ENCODE measurements around the gene NAGPA. TPM values are rescaled to one million over a fixed set of nuclear protein-coding genes. Genes with fewer than 3 reads are reported as not detected.

The NAGPA gene
- polyA plus RNA-seq, 1 of the 3 experiments (the other 2 are of a cell fraction): 16.5 TPM

DNA sequence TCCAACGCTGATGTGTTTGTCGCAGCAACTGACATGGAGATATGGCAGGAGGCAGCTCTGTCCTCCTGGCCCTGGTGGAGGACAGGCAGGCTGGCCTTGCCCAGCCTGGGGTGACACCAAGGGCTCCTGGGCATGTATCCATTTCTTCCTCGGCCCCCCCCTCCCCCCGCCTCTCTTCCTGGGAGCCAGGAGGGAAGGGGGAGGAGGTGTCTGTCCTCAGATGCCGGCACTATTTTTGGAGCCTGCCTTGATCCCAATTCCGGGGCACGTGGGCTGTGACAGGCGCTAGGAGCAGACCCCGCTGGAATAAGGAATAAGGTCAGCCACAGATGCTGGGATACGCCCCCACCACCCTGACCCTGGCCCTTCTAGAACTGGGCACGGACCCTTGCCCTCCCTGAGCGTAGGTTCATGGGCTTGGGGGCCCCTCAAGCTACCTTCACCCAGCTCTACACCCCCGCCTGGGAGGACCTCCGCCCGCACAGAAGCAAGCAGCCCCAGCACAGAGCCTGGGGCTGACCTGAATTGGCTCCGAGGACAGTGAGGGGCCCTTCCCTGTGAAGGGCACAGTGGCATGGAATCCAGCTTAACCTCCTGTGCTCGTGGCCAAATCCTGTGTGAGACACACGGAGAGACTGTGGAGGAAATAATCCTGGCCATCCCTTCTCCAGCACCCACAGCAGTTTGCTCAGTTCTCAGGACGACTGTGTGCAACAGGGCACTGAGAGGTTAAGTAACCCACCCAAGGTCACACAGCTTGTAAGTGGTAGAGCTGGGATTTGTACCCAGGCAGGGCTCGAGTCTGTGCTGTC, 51.5 kb downstream of the NAGPA start:
- ChIA-PET POLR2A (no interaction called here), CTCF (no interaction called here)
- Histone ChIP-seq H3K9ac (no peak overlapping the region), H4K20me1 (ENCODE audit: insufficient read depth) (no peaks in the 10 kb centered on the region), H2AFZ (ENCODE audit: low read depth) (no peak overlapping the region), H3K9me2 (no peaks in the 10 kb centered on the region), H3K9me3 (no peaks in the 10 kb centered on the region), H3K27ac (ENCODE audit: low read depth in 2 of 2, low read length in 1 of 2) (no peak overlapping the region), H3K4me2 (no peak overlapping the region), H3K36me3 (replicated peaks in 1 of 2; ENCODE audit: control insufficient read depth in 1 of 2, insufficient read depth in 2 of 2, low read length in 1 of 2) (no peaks in the 10 kb centered on the region), H3K27me3 (ENCODE audit: insufficient read depth) (peaks cover 6% of the 10 kb centered on the region; the same call in 1 of the 2 replicates), H3K79me2 (ENCODE audit: insufficient read depth) (no peaks in the 10 kb centered on the region), H3K4me3 (ENCODE audit: low read depth in 2 of 2, low read length in 1 of 2) (no peak overlapping the region), H3K4me1 (ENCODE audit: control insufficient read depth in 1 of 2, insufficient read depth in 2 of 2, low read depth in 1 of 2, low read length in 1 of 2) (no peaks in the 10 kb centered on the region; a peak in 1 of 4 replicates), H3F3A (replicated peaks; ENCODE audit: insufficient read depth) (no peaks in the 10 kb centered on the region)
- TF ChIP-seq ZBTB33 (IDR thresholded peaks at IDR 0.05; ENCODE audit: borderline replicate concordance, low read depth): no peak
- no peak for TF ChIP-seq RAD21 (IDR thresholded peaks at IDR 0.05; ENCODE audit: low read length)
- no peak for TF ChIP-seq FOXM1 (IDR thresholded peaks at IDR 0.05; ENCODE audit: low read depth)
- TF ChIP-seq TEAD4 (IDR thresholded peaks at IDR 0.05; ENCODE audit: borderline replicate concordance, insufficient read depth): no peak
- no peak for TF ChIP-seq CTCF (IDR thresholded peaks at IDR 0.05)
- no peak for TF ChIP-seq REST (IDR thresholded peaks at IDR 0.05; ENCODE audit: low read depth, low read length)
- TF ChIP-seq USF1 (IDR thresholded peaks at IDR 0.05; ENCODE audit: borderline replicate concordance, low read depth): no peak
- no peak for TF ChIP-seq USF2 (IDR thresholded peaks at IDR 0.05; ENCODE audit: borderline replicate concordance, low read depth, low read length)
- TF ChIP-seq, protein P1, sequence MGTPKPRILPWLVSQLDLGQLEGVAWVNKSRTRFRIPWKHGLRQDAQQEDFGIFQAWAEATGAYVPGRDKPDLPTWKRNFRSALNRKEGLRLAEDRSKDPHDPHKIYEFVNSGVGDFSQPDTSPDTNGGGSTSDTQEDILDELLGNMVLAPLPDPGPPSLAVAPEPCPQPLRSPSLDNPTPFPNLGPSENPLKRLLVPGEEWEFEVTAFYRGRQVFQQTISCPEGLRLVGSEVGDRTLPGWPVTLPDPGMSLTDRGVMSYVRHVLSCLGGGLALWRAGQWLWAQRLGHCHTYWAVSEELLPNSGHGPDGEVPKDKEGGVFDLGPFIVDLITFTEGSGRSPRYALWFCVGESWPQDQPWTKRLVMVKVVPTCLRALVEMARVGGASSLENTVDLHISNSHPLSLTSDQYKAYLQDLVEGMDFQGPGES (IDR thresholded peaks at IDR 0.05; ENCODE audit: low read depth, low read length): no peak
- no peak for TF ChIP-seq RCOR1 (IDR thresholded peaks at IDR 0.05; ENCODE audit: low read length)
- no peak for TF ChIP-seq GABPA (IDR thresholded peaks at IDR 0.05; ENCODE audit: low read depth)
- no peak for TF ChIP-seq EP300 (IDR thresholded peaks at IDR 0.05; ENCODE audit: borderline replicate concordance in 1 of 2, low read depth in 1 of 2, low read length in 1 of 2)
- no peak for TF ChIP-seq TAF1 (IDR thresholded peaks at IDR 0.05; ENCODE audit: borderline replicate concordance, low read depth, low read length)
- no peak for TF ChIP-seq RXRA (IDR thresholded peaks at IDR 0.05; ENCODE audit: borderline replicate concordance, low read depth)
- no peak for TF ChIP-seq FOXJ3 (CRISPR knock-in tag; IDR thresholded peaks at IDR 0.05)
- no peak for TF ChIP-seq EZH2phosphoT487 (IDR thresholded peaks at IDR 0.05; ENCODE audit: borderline replicate concordance, low read depth)
- TF ChIP-seq FOSL2 (IDR thresholded peaks at IDR 0.05; ENCODE audit: borderline replicate concordance, low read depth): no peak
- TF ChIP-seq MAX (IDR thresholded peaks at IDR 0.05; ENCODE audit: low read depth): no peak
- WGBS (ENCODE audit: low lambda C conversion rate): 31% methylated on average over 10 of the region's 20 CpGs
- DNase-seq: no peak

Measured in SK-N-SH (cell line).